Activated effector memory CD4-positive, alpha-beta T cell treated with anti-CD3 and anti-CD28 coated beads, Interleukin-2, amount 50 U/mL, for 16 hours (primary cell): ENCODE data around the gene CRIM1.

ENCODE experiments used
- DNase-seq: peaks from one replicate; pipeline ENCODE4 v3.0.0-alpha.2; 2020

CRIM1 gene

GRCh38 chr2:36371928-36372391, 16.4 kb downstream of the CRIM1 start:
- DNase-seq, result no peak

GRCh38 chr2:36373149-36373926, 17.8 kb downstream of the CRIM1 start:
- no peak for DNase-seq

DNA sequence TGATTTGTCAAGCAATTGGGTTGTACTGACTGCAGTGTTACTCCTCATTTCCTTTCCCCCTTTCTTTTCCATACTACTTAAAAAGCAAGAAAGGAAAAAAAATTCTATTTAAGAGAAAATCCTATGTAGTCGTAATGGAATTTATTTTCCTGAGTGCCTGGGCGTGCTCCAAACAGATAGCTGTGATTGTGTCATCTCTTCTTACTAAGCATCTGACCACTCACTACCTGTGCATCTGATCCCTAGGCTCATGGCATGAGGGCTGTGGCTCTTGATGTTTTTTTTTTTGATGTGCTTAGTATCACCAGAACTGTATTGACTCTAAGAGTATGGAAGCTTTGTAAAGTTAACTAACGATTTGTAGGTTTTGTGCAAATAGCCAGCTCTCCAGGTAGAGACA, 19.0 kb downstream of the CRIM1 start:
- no peak for DNase-seq

GRCh38 chr2:36376319-36376765, 20.8 kb downstream of the CRIM1 start:
- no peak for DNase-seq

- DNase-seq, result no peak
Measured at GRCh38 chr2:36376992-36377738, 21.6 kb downstream of the CRIM1 start.

- no peak for DNase-seq
Measured at GRCh38 chr2:36379710-36380448, 24.3 kb downstream of the CRIM1 start.

DNA sequence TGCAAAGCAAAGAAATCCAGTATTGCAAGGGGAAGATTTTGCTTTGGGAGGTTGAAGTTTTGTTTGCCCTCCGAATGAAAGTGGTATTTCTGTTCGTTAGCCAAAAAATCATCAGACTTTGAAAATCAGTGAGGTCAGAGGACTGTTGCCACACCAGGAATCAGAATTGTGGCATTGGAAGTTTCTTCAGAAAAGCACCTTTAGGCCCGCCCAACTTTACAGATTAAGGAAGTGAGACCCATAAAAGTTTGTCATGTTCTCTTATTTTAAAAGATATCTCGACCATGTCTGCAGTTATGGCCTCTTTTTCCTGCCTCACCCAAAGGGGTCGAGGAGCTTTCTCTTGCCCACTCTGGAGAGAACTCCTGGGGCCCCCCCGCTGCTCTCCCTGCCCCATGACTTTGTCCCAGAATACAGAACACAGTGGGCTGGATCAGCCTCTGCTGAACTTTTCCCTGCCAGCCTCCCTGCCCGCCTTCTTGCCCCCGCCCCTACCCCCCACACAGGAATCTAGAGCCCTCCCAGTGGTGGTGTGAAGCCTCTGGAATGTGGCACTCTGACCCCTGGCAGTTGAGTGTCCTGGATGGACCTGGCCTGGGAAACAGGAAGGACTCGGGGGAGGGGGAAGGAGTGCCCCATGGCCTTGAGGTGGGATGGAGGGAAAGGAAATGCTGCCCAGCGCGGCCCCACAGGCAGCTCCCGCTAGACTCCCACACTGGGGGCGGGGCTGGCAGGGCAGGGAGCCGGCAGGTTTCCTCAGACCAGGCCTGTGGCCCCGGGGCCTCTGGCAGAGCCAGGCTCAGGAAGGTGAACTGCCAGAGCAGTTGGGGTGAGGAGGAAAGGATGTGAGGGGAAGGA, 25.3 kb downstream of the CRIM1 start:
- DNase-seq, result no peak

DNA sequence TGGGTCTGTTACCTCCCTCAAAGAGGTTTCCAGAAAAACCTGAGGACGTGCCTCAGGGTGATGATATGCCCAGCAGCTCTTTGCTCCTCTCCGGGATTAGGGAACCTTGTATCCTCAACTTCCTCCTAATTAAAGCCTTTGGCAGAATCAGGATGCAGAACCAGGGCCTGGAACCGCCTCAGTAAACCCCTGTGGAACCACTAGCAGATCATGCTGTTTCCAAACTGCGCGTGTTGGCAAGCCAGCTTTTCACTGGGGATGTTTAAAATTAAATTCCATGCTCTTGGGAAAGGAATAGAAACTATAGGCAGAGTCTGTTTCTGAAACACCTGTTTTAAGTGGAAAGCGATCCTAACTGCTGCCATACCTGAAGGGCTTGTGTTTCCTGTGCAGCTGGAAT, 26.4 kb downstream of the CRIM1 start:
- DNase-seq, result no peak

- no peak for DNase-seq
Measured at GRCh38 chr2:36382472-36382871, 26.9 kb downstream of the CRIM1 start.

GRCh38 chr2:36383726-36384125, 28.1 kb downstream of the CRIM1 start:
- no peak for DNase-seq

GRCh38 chr2:36384454-36384853, 28.9 kb downstream of the CRIM1 start:
- DNase-seq, result no peak

DNA sequence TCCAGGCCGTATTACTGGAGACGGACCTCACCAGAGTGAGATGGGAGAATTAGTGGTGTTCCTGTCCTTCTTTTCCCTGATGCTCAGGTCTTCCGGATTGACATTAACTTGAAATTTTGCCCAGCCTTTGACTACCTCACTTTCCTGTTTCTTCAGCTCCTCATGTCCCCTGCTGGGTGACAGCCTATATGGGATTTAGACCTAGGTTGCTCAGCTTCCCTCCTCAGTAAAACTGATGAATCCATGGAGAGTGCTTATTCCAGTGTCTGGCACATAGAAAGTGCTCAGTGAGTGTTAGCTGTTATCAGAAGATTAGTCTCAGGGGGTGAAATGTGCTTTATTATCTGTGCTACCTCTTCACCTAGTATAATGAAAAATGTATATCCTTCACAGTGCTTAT, 30.0 kb downstream of the CRIM1 start:
- no peak for DNase-seq

- DNase-seq, result no peak
Measured at GRCh38 chr2:36387258-36387916, 31.8 kb downstream of the CRIM1 start.

- DNase-seq, result no peak
Measured at GRCh38 chr2:36388472-36388871, 32.9 kb downstream of the CRIM1 start.

- no peak for DNase-seq
Measured at GRCh38 chr2:36389091-36389564, 33.5 kb downstream of the CRIM1 start.

DNA sequence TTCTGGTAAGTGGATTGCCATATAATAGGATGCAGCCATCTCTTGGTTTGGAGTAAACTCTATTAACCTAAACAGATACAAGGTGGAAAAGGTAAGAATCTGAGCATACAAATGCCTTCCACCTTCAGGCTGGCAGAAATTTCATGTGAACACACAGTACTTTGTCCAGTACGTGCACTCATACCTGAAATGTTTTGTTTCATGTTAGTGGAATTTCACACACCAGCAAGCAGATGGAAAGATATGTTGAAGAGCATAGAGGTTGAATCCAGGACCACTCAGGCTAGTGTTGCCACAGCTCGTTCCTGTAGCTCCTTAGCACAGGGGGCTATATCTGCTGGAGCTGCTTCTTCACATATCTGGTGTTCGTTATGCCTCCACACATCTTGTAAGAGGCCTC, 34.0 kb downstream of the CRIM1 start:
- no peak for DNase-seq

- DNase-seq, result no peak
Measured at GRCh38 chr2:36392571-36393255, 37.1 kb downstream of the CRIM1 start.

GRCh38 chr2:36393738-36394256, 38.2 kb downstream of the CRIM1 start:
- no peak for DNase-seq

DNA sequence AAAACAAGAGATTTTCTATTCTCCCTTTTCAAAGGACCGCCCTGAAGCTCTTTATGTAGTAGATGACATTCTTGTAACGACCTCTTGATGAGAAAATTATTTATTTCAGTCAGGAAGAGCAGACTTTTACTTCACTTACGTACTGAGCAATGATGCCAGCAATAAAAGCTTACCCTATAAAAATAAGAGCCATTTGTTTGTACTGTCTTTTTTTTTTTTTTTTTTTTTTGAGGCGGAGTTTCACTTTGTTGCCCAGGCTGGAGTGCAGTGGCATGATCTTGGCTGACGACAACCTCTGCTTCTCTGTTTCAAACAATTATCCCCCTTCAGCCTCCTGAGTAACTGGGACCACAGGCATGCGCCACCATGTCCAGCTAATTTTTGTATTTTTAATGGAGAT, 39.2 kb downstream of the CRIM1 start:
- DNase-seq, result no peak

DNA sequence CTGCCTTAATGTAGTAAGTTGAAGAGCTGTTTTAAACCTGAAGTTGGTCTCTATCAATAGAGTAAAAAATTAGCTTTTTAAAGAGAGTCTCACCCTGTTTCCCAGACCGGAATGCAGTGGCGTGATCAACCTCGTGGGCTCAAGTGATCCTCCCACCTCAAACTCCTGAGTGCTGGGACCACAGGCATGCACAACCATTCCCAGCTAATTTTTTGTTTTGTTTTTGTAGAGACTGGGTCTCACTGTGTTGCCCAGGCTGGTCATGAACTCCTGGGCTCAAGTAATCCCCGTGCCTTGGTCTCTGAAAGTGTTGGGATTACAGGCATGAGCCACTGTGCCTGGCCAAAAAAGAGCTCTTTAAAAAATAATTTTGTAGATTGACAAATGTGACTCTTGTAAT, 40.3 kb downstream of the CRIM1 start:
- DNase-seq, result no peak
